HUES64 (cell line): ENCODE data around the gene FMR1.

ENCODE experiments used
- H3K27ac ChIP-seq: 2 replicates; pipeline ENCODE4 v1.7.0; 2013; ENCODE audit warnings: low read depth, low read length, inconsistent platforms
- H3K27me3 ChIP-seq: 2 replicates; pipeline ENCODE4 v1.6.1; 2013; ENCODE audit warnings: mild to moderate bottlenecking, low read length; ENCODE audit not compliant: insufficient read depth
- H3K36me3 ChIP-seq: 2 replicates; pipeline ENCODE4 v1.6.1; 2013; ENCODE audit warnings: mild to moderate bottlenecking, low read length; ENCODE audit not compliant: insufficient read depth
- H3K4me1 ChIP-seq: 2 replicates; pipeline ENCODE4 v1.6.1; 2013; ENCODE audit warnings: mild to moderate bottlenecking, low read length, moderate library complexity; ENCODE audit not compliant: insufficient read depth
- H3K4me3 ChIP-seq: 2 replicates; pipeline ENCODE4 v1.5.1; 2013; ENCODE audit warnings: mild to moderate bottlenecking, low read length, moderate library complexity
- H3K9ac ChIP-seq: 2 replicates; pipeline ENCODE4 v1.6.1; 2013; ENCODE audit warnings: mild to moderate bottlenecking, low read depth, low read length
- H3K9me3 ChIP-seq: 2 replicates; pipeline ENCODE4 v1.6.1; 2013; ENCODE audit warnings: low read depth, low read length; ENCODE audit not compliant: insufficient read depth
- WGBS: fragments of 150-250, 120-280 bp; methylation state at CpG from one replicate; pipeline ENCODE4 v1.1.7; 2013; ENCODE audit warnings: missing lambda C conversion rate; 5-methylcytosine and 5-hydroxymethylcytosine counted together

The FMR1 gene

DNA sequence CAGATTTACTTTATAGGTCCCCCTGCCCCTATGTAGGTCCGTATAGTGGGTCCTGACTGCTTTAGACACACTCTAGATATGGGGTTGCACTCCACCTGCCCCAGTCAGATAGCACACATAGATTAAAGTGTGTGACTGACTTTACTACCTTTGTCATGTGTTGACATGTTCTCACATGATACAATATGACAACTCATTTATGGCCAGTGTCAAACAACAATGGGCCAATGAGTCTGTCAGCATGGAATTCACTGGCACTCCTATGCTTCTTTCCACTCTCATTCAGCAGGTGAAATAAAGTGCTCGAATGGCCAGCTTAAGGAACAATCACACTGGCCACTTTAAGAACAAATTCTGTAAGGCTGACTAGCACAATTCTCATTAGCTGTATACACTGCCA, 45.6 kb downstream of the FMR1 start:
- no peak overlapping the region for H3K9ac ChIP-seq
- H3K4me1 ChIP-seq: no peaks in the 10 kb centered on the region
- H3K27me3 ChIP-seq: no peaks in the 10 kb centered on the region
- no peaks in the 10 kb centered on the region for H3K36me3 ChIP-seq
- H3K27ac ChIP-seq: no peak overlapping the region
- H3K4me3 ChIP-seq: no peak overlapping the region
- no peaks in the 10 kb centered on the region for H3K9me3 ChIP-seq
- 94% methylated on average over 2 of the region's 2 CpGs for WGBS

DNA sequence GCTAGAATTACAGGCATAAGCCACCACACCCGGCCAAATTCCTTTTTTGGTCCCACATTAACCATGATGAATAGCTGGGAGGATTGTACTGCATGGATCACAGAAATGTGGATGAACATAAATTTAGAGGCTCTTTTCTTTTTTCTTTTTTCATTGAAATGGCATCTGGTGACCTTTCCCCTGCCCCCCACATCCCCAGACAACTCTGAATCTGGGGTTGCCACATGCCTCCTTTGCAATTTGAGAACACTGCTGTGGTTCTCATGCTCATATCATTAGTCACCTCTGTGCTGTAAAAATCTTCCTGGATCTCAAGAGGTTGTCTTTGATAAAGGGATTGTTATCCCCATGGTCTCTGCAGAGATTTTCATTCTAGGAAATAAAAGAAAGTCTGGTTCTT, 46.6 kb downstream of the FMR1 start:
- no peak overlapping the region for H3K27ac ChIP-seq

GRCh38 chrX:147960722-147961121, 49.0 kb downstream of the FMR1 start:
- H3K9me3 ChIP-seq: no peaks in the 10 kb centered on the region
- no peaks in the 10 kb centered on the region for H3K27me3 ChIP-seq
- no CpG with 5 or more reads among the region's 2 CpGs for WGBS
- H3K4me3 ChIP-seq: no peak overlapping the region
- H3K9ac ChIP-seq: no peak overlapping the region
- no peaks in the 10 kb centered on the region for H3K4me1 ChIP-seq
- no peaks in the 10 kb centered on the region for H3K36me3 ChIP-seq
- no peak overlapping the region for H3K27ac ChIP-seq

More for the DNA sequence above, 46.6 kb downstream of the FMR1 start:
- H3K27me3 ChIP-seq: no peaks in the 10 kb centered on the region
- no peaks in the 10 kb centered on the region for H3K4me1 ChIP-seq
- H3K4me3 ChIP-seq: no peak overlapping the region
- H3K36me3 ChIP-seq: no peaks in the 10 kb centered on the region
- H3K9ac ChIP-seq: no peak overlapping the region
- WGBS: no CpG with 5 or more reads among the region's 1 CpG
- no peaks in the 10 kb centered on the region for H3K9me3 ChIP-seq

- H3K4me3 ChIP-seq: no peak overlapping the region
- 92% methylated on average over 1 of the region's 1 CpG for WGBS
- H3K27me3 ChIP-seq: no peaks in the 10 kb centered on the region
- H3K4me1 ChIP-seq: no peaks in the 10 kb centered on the region
- no peaks in the 10 kb centered on the region for H3K9me3 ChIP-seq
- H3K27ac ChIP-seq: no peak overlapping the region
- no peak overlapping the region for H3K9ac ChIP-seq
- no peaks in the 10 kb centered on the region for H3K36me3 ChIP-seq
Observed at GRCh38 chrX:147962476-147962875, 50.8 kb downstream of the FMR1 start.

DNA sequence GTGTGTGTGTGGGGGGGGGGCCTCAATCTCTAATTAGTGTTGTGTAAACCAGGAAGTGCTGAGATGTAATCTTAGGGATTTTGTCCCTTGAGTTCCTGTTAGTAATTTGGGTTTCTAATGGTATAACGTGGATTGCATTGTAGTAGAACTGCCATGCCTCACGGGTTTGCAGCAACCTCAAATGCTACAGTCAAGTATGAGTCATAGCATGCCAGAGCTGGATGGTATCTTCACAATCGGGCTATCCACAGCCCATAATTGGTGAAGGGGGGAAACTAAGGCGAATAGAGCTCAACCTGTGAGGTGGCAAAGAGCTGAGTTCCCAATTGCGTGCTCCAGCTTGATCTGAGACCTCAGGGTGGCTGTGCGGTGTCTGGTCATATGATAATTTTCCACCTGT, 67.2 kb downstream of the FMR1 start:
- WGBS: 72% methylated on average over 6 of the region's 6 CpGs
- no peaks in the 10 kb centered on the region for H3K4me1 ChIP-seq
- H3K9ac ChIP-seq: no peak overlapping the region

GRCh38 chrX:147981038-147981752, 69.5 kb downstream of the FMR1 start, which contains the start of gene FMR1NB:
TSS of gene FMR1NB (plus strand) at chrX:147981337. CDS start at chrX:147981403, 66 bp downstream.
- 95% methylated on average over 33 of the region's 35 CpGs for WGBS
- Histone ChIP-seq H3K4me1 (no peaks in the 10 kb centered on the region), H3K27ac (no peak within 1 kb of the TSS), H3K9me3 (no peaks in the 10 kb centered on the region), H3K36me3 (no peaks in the 10 kb centered on the region), H3K9ac (no peak within 1 kb of the TSS), H3K27me3 (no peaks in the 10 kb centered on the region), H3K4me3 (no peak within 1 kb of the TSS)

More for the DNA sequence above, 67.2 kb downstream of the FMR1 start:
- H3K27me3 ChIP-seq: no peaks in the 10 kb centered on the region
- H3K4me3 ChIP-seq: no peak overlapping the region
- H3K9me3 ChIP-seq: no peaks in the 10 kb centered on the region
- no peaks in the 10 kb centered on the region for H3K36me3 ChIP-seq
- H3K27ac ChIP-seq: no peak overlapping the region
